ENCODE measurements around the gene HRH3. TPM values are rescaled to one million over a fixed set of nuclear protein-coding genes. Genes with fewer than 3 reads are reported as not detected.

Gene HRH3
- total RNA-seq, 2 donors from 2014 or later: not detected

DNA sequence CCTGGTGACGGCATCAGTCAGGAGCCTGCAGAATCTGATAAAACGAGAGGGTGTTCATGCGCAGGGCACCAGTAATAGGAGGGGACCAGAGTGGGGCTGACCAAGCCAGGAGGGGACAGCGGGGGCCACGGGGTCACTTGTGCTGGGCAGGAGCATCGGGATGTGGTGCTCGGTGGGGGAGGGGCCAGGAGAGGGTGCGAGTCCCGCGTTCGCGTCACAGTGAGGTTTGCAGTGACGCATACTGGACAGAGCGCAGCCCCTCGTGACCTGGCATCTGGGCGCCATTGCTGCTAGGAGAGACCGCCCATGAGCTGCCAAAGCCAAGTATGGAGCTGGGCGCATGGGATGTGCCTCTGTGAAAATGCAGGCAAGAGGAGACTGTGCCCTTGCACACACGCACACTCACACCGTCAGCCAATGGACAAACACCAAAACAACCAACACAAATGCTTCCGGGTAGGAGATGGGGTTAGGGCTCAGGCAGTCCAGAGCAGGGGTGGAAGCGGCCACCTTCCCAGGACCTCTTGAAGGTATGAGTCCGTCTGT lies 51.1 kb downstream of the HRH3 start:
- intact Hi-C loops (cut with DNase I): no loop called here

GRCh38 chr20:62168061-62168460 lies 52.0 kb downstream of the HRH3 start:
- intact Hi-C loops (cut with DNase I): no loop called here
- no peak for DNase-seq (ENCODE audit: low spot score)

More for the DNA sequence above, 51.1 kb downstream of the HRH3 start:
- DNase-seq (ENCODE audit: low spot score): no peak

DNA sequence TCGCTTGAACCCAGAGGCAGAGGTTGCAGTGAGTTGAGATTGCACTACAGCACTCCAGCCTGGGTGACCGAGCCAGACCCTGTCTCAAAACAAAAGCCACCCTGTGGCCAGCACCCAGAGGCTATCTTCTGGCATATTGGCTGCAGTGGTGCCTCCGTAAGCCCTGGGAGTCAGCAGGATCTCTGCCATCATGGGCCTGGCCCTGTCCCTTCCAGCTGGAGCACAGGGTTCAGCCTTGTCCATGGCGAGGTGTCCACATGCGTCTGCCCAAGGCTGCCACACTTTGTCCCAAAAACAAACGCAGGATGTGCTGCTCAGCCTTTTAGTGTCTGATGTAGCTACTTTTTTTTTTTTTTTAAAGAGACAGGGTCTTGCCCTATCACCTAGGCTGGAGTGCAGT lies 52.6 kb downstream of the HRH3 start:
- DNase-seq (ENCODE audit: low spot score): no peak
- intact Hi-C loops (cut with DNase I): no loop called here

- DNase-seq (ENCODE audit: low spot score): no peak
- intact Hi-C loops (cut with DNase I): no loop called here
Measured at GRCh38 chr20:62165762-62166399, 54.2 kb downstream of the HRH3 start.

Other genes with a start within 250 kb of the HRH3 start
- gene TAF4, start 154.4 kb downstream of the HRH3 start, total RNA-seq: 10 to 100 TPM in 1 of 2 donors, 1 to 10 TPM in 1; 8.8 to 11.4 TPM
- gene LSM14B, start 97.8 kb downstream of the HRH3 start, total RNA-seq: 10 to 100 TPM; 24.4 to 26.3 TPM
- gene PSMA7, start 76.9 kb downstream of the HRH3 start, total RNA-seq: 100 to 1,000 TPM; 179 to 194 TPM
- gene SS18L1, start 76.5 kb downstream of the HRH3 start, total RNA-seq: 10 to 100 TPM in 1 of 2 donors, 1 to 10 TPM in 1; 9.7 to 10.3 TPM
- gene MTG2, start 37.2 kb downstream of the HRH3 start, total RNA-seq: 10 to 100 TPM; 19.8 to 23.8 TPM
- gene OSBPL2, start 18.2 kb upstream of the HRH3 start, total RNA-seq: 10 to 100 TPM; 31.8 to 34.7 TPM
- gene ADRM1, start 82.7 kb upstream of the HRH3 start, total RNA-seq: 10 to 100 TPM; 60.9 to 70.3 TPM
- gene LAMA5, start 147.0 kb upstream of the HRH3 start, total RNA-seq: 100 to 1,000 TPM; 131 to 183 TPM
- 1,000 to 10,000 TPM; 1,227 to 1,253 TPM for gene RPS21, start 166.8 kb upstream of the HRH3 start, total RNA-seq
- gene CABLES2, start 187.0 kb upstream of the HRH3 start, total RNA-seq: 1 to 10 TPM; 3.4 to 3.8 TPM
- not detected for gene RBBP8NL, start 207.3 kb upstream of the HRH3 start, total RNA-seq

Measured in posterior vena cava (tissue), 2 donors.